Hepatocyte (in vitro differentiated cells): ENCODE results near the gene MLLT6. TPM values are rescaled to one million over a fixed set of nuclear protein-coding genes. Genes with fewer than 3 reads are reported as not detected.
A peak's percentile ranks its signal among the peaks of the same experiment; 100 is the strongest.

ENCODE experiments used
- DNase-seq: peaks from one replicate; pipeline ENCODE4 v3.0.0-alpha.2; 2016; ENCODE audit warnings: low spot score
- H2AFZ ChIP-seq: fragments of 200-600 bp; sonication (generic); 2 replicates; pipeline ENCODE4 v1.6.0; 2016; ENCODE audit warnings: antibody characterized with exemption, mild to moderate bottlenecking
- H3K27ac ChIP-seq: fragments of 200-600 bp; sonication (generic); 2 replicates; pipeline ENCODE4 v1.5.1; 2016; ENCODE audit warnings: mild to moderate bottlenecking
- H3K27me3 ChIP-seq: fragments of 200-600 bp; sonication (generic); 2 replicates; pipeline ENCODE4 v1.6.1; 2016
- H3K36me3 ChIP-seq: fragments of 200-600 bp; sonication (generic); replicated peaks from 2 replicates; pipeline ENCODE4 v1.5.1; 2016; ENCODE audit warnings: low read depth; ENCODE audit not compliant: insufficient read depth
- H3K4me1 ChIP-seq: fragments of 200-600 bp; sonication (generic); 2 replicates; pipeline ENCODE4 v1.5.1; 2016; ENCODE audit warnings: mild to moderate bottlenecking, moderate library complexity; ENCODE audit not compliant: insufficient read depth
- H3K4me2 ChIP-seq: fragments of 200-600 bp; sonication (generic); 2 replicates; pipeline ENCODE4 v1.6.0; 2016
- H3K4me3 ChIP-seq: fragments of 200-600 bp; sonication (generic); 2 replicates; pipeline ENCODE4 v1.5.1; 2016; ENCODE audit warnings: mild to moderate bottlenecking
- H3K79me2 ChIP-seq: fragments of 200-600 bp; sonication (generic); 2 replicates; pipeline ENCODE4 v1.6.0; 2017; ENCODE audit warnings: mild to moderate bottlenecking
- H3K9me2 ChIP-seq: fragments of 200-600 bp; sonication (generic); replicated peaks from 2 replicates; pipeline ENCODE4 v1.6.0; 2017; ENCODE audit warnings: mild to moderate bottlenecking; ENCODE audit not compliant: insufficient read depth
- H3K9me3 ChIP-seq: fragments of 200-600 bp; sonication (generic); 2 replicates; pipeline ENCODE4 v1.5.1; 2016; ENCODE audit warnings: low read depth, mild to moderate bottlenecking
- H4K20me1 ChIP-seq: fragments of 200-600 bp; sonication (generic); 2 replicates; pipeline ENCODE4 v1.6.0; 2016; ENCODE audit warnings: mild to moderate bottlenecking; ENCODE audit not compliant: insufficient read depth, poor library complexity, severe bottlenecking
- CTCF ChIP-seq: fragments of 200-600 bp; sonication (generic); IDR thresholded peaks from 2 replicates; pipeline ENCODE4 v1.5.1; 2016; ENCODE audit warnings: antibody characterized with exemption, mild to moderate bottlenecking; ENCODE audit not compliant: poor library complexity
- EZH2 ChIP-seq: fragments of 200-600 bp; sonication (generic); IDR thresholded peaks from 2 replicates; pipeline ENCODE4 v1.6.1; 2016; ENCODE audit warnings: antibody characterized with exemption, mild to moderate bottlenecking, borderline replicate concordance
- EZH2phosphoT487 ChIP-seq: fragments of 200-600 bp; sonication (generic); IDR thresholded peaks from one replicate; pipeline ENCODE4 v1.6.1; 2018; ENCODE audit warnings: antibody characterized with exemption, mild to moderate bottlenecking, low read depth, moderate library complexity; ENCODE audit not compliant: unreplicated experiment, severe bottlenecking
- WGBS: methylation state at CpG from one replicate; pipeline ENCODE4 v1.1.6; 2016; ENCODE audit warnings: low lambda C conversion rate; ENCODE audit errors: missing lambda C conversion rate; 5-methylcytosine and 5-hydroxymethylcytosine counted together
- polyA plus RNA-seq: library from polyadenylated mRNA; unstranded; fragments of >200 nt; fragmentation: Nextera tagmentation; extraction: Ambion mirVana; gene quantifications from 2 replicates; pipeline ENCODE4 v1.2.1, GENCODE V29; 2016
- total RNA-seq: library from RNA; depleted of rRNA; stranded (reverse); fragments of >200 nt; gene quantifications from 2 replicates; pipeline ENCODE4 v1.2.3, GENCODE V29; 2014

The MLLT6 gene
- total and polyA plus RNA-seq, 2 experiments from 2014 or later: 10.6 to 27.5 TPM

DNA sequence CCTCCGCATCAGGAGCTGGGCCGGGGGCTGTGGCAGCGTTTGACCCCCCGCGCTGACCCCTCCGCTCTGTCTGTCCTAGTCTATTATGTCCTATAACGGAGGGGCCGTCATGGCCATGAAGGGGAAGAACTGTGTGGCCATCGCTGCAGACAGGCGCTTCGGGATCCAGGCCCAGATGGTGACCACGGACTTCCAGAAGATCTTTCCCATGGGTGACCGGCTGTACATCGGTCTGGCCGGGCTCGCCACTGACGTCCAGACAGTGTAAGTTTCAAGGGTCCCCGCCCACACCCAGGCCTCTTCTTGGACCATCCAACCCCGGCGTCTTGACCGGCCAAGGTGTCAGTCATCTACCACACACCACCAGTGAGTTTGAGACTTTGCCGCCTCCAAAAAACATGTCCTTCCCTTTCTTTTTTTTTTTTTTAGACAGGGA lies 48.0 kb downstream of the MLLT6 start:
- Histone ChIP-seq H3K79me2 (peaks cover 28% of the 10 kb centered on the region), H4K20me1 (no peaks in the 10 kb centered on the region), H3K27ac (peak overlapping the region; percentile 72), H3K4me1 (peaks cover 26% of the 10 kb centered on the region), H3K36me3 (no peaks in the 10 kb centered on the region), H3K4me3 (peak overlapping the region; percentile 43), H3K4me2 (peak overlapping the region; percentile 92), H2AFZ (peak overlapping the region; percentile 30), H3K9me2 (no peaks in the 10 kb centered on the region), H3K27me3 (no peaks in the 10 kb centered on the region), H3K9me3 (no peaks in the 10 kb centered on the region)
- 18% methylated on average over 22 of the region's 22 CpGs for WGBS
- TF ChIP-seq EZH2 (no peak), CTCF (no peak), EZH2phosphoT487 (no peak)
- peak; percentile 23 for DNase-seq

GRCh38 chr17:38761612-38762011 lies 56.5 kb downstream of the MLLT6 start:
- peaks cover 3% of the 10 kb centered on the region for H3K79me2 ChIP-seq
- DNase-seq: peak; percentile 37
- no peaks in the 10 kb centered on the region for H3K36me3 ChIP-seq
- H3K4me2 ChIP-seq: no peak overlapping the region
- TF ChIP-seq CTCF: peak; percentile 30
- no peak for TF ChIP-seq EZH2phosphoT487
- H3K4me3 ChIP-seq: no peak overlapping the region
- H2AFZ ChIP-seq: no peak overlapping the region
- no peaks in the 10 kb centered on the region for H3K9me3 ChIP-seq
- H3K9me2 ChIP-seq: no peaks in the 10 kb centered on the region
- H4K20me1 ChIP-seq: no peaks in the 10 kb centered on the region
- H3K27me3 ChIP-seq: no peaks in the 10 kb centered on the region
- WGBS: 77% methylated on average over 4 of the region's 4 CpGs
- H3K4me1 ChIP-seq: no peaks in the 10 kb centered on the region
- H3K27ac ChIP-seq: no peak overlapping the region

DNA sequence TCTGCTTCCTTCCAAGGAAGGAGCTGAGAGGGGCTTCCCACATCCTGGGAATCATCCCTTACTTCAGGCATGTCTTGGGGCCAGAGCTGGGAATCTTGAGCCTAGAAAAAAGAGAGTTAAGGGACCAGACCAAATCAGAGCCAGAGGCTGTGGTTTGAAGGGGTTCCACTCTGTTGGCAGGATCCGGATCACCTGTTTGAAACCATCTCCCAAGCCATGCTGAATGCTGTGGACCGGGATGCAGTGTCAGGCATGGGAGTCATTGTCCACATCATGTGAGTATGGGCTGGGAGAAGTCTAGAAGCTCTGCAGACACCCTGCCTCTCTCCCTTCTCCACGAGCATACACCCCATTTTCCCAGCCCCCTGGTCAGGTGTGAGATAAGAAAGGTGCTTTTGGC lies 57.2 kb downstream of the MLLT6 start:
- Histone ChIP-seq H3K4me2 (no peak overlapping the region), H4K20me1 (no peaks in the 10 kb centered on the region), H3K9me3 (no peaks in the 10 kb centered on the region), H2AFZ (no peak overlapping the region), H3K27ac (no peak overlapping the region), H3K4me3 (no peak overlapping the region), H3K27me3 (no peaks in the 10 kb centered on the region), H3K4me1 (no peaks in the 10 kb centered on the region), H3K36me3 (no peaks in the 10 kb centered on the region), H3K9me2 (no peaks in the 10 kb centered on the region), H3K79me2 (peaks cover under 1% of the 10 kb centered on the region)
- no peak for DNase-seq
- TF ChIP-seq EZH2phosphoT487 (no peak), EZH2 (no peak), CTCF (no peak)
- 98% methylated on average over 3 of the region's 3 CpGs for WGBS

DNA sequence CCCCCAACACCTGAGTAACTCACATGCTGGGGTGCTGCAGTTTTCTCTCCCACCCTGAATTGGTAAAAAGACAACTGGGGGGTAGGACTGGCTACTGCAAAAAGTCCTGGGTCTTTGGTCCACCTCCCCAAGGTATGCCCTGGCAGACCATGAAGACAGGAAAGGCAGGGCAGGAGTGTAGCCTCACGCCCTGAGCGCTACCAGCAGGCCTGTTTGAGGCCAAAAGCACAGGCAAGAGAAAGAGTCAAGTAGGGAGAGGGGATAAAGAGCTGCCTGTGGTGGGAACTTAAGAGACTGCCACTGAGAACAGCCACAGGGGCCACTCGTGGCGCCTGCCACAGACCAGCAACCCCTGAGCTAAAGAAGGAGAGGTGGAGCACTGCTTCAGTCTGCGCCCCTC lies 61.3 kb downstream of the MLLT6 start:
- Histone ChIP-seq H3K27me3 (no peaks in the 10 kb centered on the region), H3K79me2 (no peaks in the 10 kb centered on the region)
- TF ChIP-seq EZH2 (no peak), EZH2phosphoT487 (no peak), CTCF (no peak)

More for the DNA sequence above, 61.3 kb downstream of the MLLT6 start:
- H3K4me3 ChIP-seq: no peak overlapping the region
- H3K36me3 ChIP-seq: no peaks in the 10 kb centered on the region
- no peak overlapping the region for H2AFZ ChIP-seq
- H3K4me2 ChIP-seq: no peak overlapping the region
- no peaks in the 10 kb centered on the region for H3K9me3 ChIP-seq
- no peaks in the 10 kb centered on the region for H3K4me1 ChIP-seq
- no peaks in the 10 kb centered on the region for H3K9me2 ChIP-seq
- no peak for DNase-seq
- no peaks in the 10 kb centered on the region for H4K20me1 ChIP-seq
- H3K27ac ChIP-seq: no peak overlapping the region
- whole genome bisulfite sequencing: 94% methylated on average over 5 of the region's 5 CpGs
